ENCODE data around the gene OSBPL6.
A peak's percentile ranks its signal among the peaks of the same experiment; 100 is the strongest.

Gene OSBPL6

DNA sequence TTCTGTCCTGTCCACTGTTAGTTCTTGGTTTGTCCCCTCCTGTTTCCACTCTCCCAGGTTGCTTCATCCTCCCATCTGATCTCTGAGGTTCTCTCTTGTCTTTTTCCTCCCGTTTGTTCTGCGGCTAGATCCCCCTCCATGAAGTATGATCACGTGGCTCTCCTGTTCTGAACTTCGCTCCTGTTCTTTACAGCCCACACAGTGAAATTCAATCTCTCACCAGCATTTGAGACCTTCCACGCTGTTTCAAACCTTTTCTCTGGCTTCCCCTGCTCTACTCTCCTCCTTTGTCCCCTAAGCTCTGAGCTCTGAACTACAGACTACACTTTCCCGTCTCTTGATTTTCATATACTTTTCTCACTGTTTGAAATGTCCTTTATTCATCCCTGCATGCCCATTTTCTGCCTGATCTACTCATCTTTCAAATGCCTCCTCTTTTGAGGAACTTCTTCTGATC lies 83.5 kb downstream of the OSBPL6 start:
- peak overlapping the region; percentile 2 for H3K4me3 ChIP-seq (ENCODE audit: low read depth, low read length)
- no peak for DNase-seq (ENCODE audit: low read depth)
- in situ Hi-C loops (cut with HindIII; ENCODE audit: low sequenced_read_pairs): loop anchor here (10.0 to 25.0 kb wide), 2 partner anchors 83 to 140 kb away; partner anchors contain the start of gene OSBPL6
- no peak for TF ChIP-seq CTCF (IDR thresholded peaks at IDR 0.05; ENCODE audit: low read depth, low read length, missing control alignments)

DNA sequence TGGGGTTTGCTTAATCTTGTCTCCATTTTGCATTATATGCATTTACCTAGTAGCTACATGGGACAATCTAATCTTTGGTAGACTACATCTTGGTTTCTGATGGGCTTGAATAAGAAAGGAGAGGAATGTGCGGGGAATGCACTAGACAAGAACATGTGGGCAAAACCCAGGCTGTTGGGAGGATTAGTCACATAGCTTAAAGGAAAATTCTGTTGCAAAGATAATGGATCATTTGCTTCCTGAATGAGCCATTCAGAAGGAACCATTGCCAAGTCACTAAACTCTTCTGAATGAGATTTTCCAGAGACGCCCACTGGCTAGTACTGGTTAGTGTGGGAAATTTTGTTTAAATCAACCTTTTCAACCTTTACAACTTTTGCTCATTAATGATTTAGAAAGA lies 84.8 kb downstream of the OSBPL6 start:
- H3K4me3 ChIP-seq (ENCODE audit: low read depth, low read length): no peak overlapping the region
- no peak for TF ChIP-seq CTCF (IDR thresholded peaks at IDR 0.05; ENCODE audit: low read depth, low read length, missing control alignments)
- in situ Hi-C loops (cut with HindIII; ENCODE audit: low sequenced_read_pairs): loop anchor here (10.0 to 25.0 kb wide), 2 partner anchors 84 to 142 kb away; partner anchors contain the start of gene OSBPL6
- DNase-seq (ENCODE audit: low read depth): peak; percentile 88

DNA sequence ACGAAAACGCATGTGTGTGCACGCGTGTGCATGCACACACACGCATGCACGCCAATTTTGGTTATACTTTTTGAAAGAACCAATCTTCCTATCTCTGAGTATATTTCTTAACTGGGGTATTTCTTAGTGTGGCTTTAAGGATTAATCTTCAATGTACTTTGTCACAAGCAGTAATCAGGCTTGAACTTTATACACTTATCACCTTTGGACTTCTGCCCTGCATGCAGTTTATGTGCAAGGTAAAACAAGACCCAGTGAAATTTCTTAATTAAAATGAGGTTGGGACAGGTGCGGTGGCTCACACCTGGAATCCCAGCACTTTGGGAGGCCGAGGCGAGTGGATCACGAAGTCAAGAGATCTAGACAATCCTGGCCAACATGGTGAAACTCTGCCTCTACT lies 85.3 kb downstream of the OSBPL6 start:
- no peak overlapping the region for H3K4me3 ChIP-seq (ENCODE audit: low read depth, low read length)
- no peak for DNase-seq (ENCODE audit: low read depth)
- in situ Hi-C loops (cut with HindIII; ENCODE audit: low sequenced_read_pairs): loop anchor here (10.0 to 25.0 kb wide), 2 partner anchors 85 to 142 kb away; partner anchors contain the start of gene OSBPL6
- TF ChIP-seq CTCF (IDR thresholded peaks at IDR 0.05; ENCODE audit: low read depth, low read length, missing control alignments): no peak

DNA sequence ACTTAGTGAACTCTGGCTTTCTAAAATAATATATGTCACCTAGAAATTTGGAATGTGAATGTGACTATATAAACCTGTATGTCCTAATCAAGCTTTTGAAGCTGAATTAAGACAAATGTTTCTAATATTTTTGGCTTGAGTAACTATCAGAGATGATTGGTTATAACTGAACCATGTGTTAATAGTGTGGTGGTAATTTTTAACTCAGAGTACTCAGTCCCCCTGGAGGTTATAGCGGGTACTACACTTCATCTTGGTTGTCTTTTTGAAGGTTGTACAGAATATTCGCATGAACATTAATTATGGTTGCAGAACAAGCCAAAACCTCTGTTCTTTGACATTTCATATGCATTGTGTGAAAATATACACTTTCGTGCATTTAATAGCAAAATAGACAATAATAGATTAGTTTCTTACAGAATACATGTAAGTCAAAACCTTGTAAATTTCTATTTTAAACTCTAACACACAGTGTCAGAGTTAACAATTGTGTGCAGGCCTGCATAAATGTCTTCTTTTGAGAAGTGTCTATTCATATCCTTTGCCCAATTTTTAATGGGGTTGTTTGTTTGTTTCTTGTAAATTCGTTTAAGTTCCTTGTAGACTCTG lies 86.0 kb downstream of the OSBPL6 start:
- in situ Hi-C loops (cut with HindIII; ENCODE audit: low sequenced_read_pairs): loop anchor here (25.0 kb wide), 1 partner anchor 143 kb away; no protein-coding TSS in a partner anchor
- peak; percentile 27 for DNase-seq (ENCODE audit: low read depth)
- peak; percentile 53 for TF ChIP-seq CTCF (IDR thresholded peaks at IDR 0.05; ENCODE audit: low read depth, low read length, missing control alignments)
- no peak overlapping the region for H3K4me3 ChIP-seq (ENCODE audit: low read depth, low read length)

- peak; percentile 16 for DNase-seq (ENCODE audit: low read depth)
- H3K4me3 ChIP-seq (ENCODE audit: low read depth, low read length): no peak overlapping the region
- no peak for TF ChIP-seq CTCF (IDR thresholded peaks at IDR 0.05; ENCODE audit: low read depth, low read length, missing control alignments)
- in situ Hi-C loops (cut with HindIII; ENCODE audit: low sequenced_read_pairs): loop anchor here (25.0 kb wide), 1 partner anchor 145 kb away; no protein-coding TSS in a partner anchor
These were observed 87.9 kb downstream of the OSBPL6 start for GRCh38 chr2:178282075-178282815.

GRCh38 chr2:178283341-178283918 lies 89.1 kb downstream of the OSBPL6 start:
- H3K4me3 ChIP-seq (ENCODE audit: low read depth, low read length): no peak overlapping the region
- TF ChIP-seq CTCF (IDR thresholded peaks at IDR 0.05; ENCODE audit: low read depth, low read length, missing control alignments): no peak
- in situ Hi-C loops (cut with HindIII; ENCODE audit: low sequenced_read_pairs): loop anchor here (25.0 kb wide), 1 partner anchor 146 kb away; no protein-coding TSS in a partner anchor
- no peak for DNase-seq (ENCODE audit: low read depth)

All from astrocyte of the cerebellum (primary cell).